ENCODE measurements around the gene ZMIZ1. TPM values are rescaled to one million over a fixed set of nuclear protein-coding genes. Genes with fewer than 3 reads are reported as not detected.

ZMIZ1 gene, protein sequence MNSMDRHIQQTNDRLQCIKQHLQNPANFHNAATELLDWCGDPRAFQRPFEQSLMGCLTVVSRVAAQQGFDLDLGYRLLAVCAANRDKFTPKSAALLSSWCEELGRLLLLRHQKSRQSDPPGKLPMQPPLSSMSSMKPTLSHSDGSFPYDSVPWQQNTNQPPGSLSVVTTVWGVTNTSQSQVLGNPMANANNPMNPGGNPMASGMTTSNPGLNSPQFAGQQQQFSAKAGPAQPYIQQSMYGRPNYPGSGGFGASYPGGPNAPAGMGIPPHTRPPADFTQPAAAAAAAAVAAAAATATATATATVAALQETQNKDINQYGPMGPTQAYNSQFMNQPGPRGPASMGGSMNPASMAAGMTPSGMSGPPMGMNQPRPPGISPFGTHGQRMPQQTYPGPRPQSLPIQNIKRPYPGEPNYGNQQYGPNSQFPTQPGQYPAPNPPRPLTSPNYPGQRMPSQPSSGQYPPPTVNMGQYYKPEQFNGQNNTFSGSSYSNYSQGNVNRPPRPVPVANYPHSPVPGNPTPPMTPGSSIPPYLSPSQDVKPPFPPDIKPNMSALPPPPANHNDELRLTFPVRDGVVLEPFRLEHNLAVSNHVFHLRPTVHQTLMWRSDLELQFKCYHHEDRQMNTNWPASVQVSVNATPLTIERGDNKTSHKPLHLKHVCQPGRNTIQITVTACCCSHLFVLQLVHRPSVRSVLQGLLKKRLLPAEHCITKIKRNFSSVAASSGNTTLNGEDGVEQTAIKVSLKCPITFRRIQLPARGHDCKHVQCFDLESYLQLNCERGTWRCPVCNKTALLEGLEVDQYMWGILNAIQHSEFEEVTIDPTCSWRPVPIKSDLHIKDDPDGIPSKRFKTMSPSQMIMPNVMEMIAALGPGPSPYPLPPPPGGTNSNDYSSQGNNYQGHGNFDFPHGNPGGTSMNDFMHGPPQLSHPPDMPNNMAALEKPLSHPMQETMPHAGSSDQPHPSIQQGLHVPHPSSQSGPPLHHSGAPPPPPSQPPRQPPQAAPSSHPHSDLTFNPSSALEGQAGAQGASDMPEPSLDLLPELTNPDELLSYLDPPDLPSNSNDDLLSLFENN
- total RNA-seq (10 to 100 TPM; 14.6 to 15.5 TPM), total RNA-seq (5.3 to 93.6 (median 16.7) reads per million in 172 experiments)
- 16.9 TPM for polyA plus RNA-seq (2013, experiment 1 of 2)
- polyA plus RNA-seq (2013, experiment 2 of 2) = 17.2 TPM

DNA sequence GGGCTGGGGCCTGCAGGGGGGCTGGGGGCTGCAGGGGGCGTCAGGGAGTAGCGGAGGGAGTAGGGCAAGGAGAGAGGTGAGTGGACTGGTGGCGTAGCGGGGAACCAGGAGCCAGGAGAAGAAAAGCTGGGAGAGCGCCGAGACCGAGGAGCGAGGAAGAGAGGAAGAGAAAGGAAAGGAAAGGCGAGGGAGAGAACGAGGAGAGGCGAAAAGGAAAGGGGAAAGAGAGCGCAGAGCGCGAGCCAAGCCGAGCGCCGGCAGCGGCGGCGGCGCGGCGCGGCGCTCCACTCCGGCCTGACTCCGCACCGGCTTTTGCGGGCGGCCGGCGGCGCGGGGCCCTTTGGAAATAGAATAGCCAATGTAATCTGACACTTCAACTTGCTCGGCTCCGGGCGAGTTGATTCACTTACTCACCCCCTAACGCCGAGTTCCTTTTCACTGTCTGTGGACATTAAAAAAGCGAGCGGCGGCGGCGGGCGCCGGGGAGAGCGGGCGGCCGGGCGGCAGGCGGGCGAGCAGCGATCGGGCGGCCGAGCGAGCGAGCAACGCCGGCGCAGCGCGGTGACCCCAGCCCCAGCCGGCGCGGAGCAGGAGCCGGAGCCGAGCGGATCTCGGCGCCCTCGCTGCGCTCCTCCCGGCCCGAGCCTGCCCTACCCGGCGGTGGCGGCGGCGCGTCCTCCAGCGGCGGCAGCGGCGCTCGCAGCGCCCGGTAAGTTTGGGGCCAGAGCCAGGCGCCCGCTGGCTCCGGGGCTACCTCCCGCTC lies at the start of gene ZMIZ1:
Gene ZMIZ1, plus strand, starts transcription at position 405 of the 763 bp plus-strand sequence. CDS start 132,667 bp downstream, outside the sequence.
- H3K36me3 Mint-ChIP-seq (ENCODE audit: low read depth) = peaks cover 15% of the 10 kb centered on the region
- no peaks in the 10 kb centered on the region for H3K9me3 ChIP-seq (ENCODE audit: control insufficient read depth in 1 of 2, insufficient read depth in 1 of 2, low read length in 2 of 2)
- peak within 1 kb of the TSS; percentile 44 to 46 for H3K27ac ChIP-seq (ENCODE audit: low read depth in 1 of 2, low read length in 2 of 2)
- TF ChIP-seq, protein P1, sequence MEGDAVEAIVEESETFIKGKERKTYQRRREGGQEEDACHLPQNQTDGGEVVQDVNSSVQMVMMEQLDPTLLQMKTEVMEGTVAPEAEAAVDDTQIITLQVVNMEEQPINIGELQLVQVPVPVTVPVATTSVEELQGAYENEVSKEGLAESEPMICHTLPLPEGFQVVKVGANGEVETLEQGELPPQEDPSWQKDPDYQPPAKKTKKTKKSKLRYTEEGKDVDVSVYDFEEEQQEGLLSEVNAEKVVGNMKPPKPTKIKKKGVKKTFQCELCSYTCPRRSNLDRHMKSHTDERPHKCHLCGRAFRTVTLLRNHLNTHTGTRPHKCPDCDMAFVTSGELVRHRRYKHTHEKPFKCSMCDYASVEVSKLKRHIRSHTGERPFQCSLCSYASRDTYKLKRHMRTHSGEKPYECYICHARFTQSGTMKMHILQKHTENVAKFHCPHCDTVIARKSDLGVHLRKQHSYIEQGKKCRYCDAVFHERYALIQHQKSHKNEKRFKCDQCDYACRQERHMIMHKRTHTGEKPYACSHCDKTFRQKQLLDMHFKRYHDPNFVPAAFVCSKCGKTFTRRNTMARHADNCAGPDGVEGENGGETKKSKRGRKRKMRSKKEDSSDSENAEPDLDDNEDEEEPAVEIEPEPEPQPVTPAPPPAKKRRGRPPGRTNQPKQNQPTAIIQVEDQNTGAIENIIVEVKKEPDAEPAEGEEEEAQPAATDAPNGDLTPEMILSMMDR (IDR thresholded peaks at IDR 0.05) = no peak
- ATAC-seq (ENCODE audit: poor library complexity) = peak; percentile 62
- H3K27me3 Mint-ChIP-seq = no peaks in the 10 kb centered on the region
- no peaks in the 10 kb centered on the region for H3K36me3 ChIP-seq (ENCODE audit: insufficient read depth, low read length)
- peak within 1 kb of the TSS; percentile 97 for H3K4me3 Mint-ChIP-seq
- CTCF ChIA-PET = no interaction called here
- no peaks in the 10 kb centered on the region for H3K9me3 Mint-ChIP-seq
- intact Hi-C loops (cut with DNase I, micrococcal nuclease) = loop anchor here (1.0 to 10.0 kb wide), 7 partner anchors 96 to 1031 kb away; partner anchors contain the start of gene ZCCHC24 (in 1 of the 2)
- H3K4me1 Mint-ChIP-seq (ENCODE audit: low read depth) = peaks cover 56% of the 10 kb centered on the region
- peaks cover 64% of the 10 kb centered on the region for H3K4me1 ChIP-seq (ENCODE audit: insufficient read depth, low read length)
- H3K27ac Mint-ChIP-seq = peak within 1 kb of the TSS; percentile 86
- peak within 1 kb of the TSS; percentile 97 for H3K4me3 ChIP-seq (ENCODE audit: low read length)
- peak; percentile 63 to 90 (median 76) for DNase-seq
- POLR2A ChIA-PET = interaction anchor here (0.8 to 3.7 kb wide), 5 partner anchors 17 to 124 kb away, joined by 3 to 27 read pairs (median 3); no protein-coding TSS in a partner anchor
- H3K27me3 ChIP-seq (ENCODE audit: control insufficient read depth in 1 of 2, insufficient read depth in 2 of 2, low read length in 2 of 2) = no peaks in the 10 kb centered on the region

DNA sequence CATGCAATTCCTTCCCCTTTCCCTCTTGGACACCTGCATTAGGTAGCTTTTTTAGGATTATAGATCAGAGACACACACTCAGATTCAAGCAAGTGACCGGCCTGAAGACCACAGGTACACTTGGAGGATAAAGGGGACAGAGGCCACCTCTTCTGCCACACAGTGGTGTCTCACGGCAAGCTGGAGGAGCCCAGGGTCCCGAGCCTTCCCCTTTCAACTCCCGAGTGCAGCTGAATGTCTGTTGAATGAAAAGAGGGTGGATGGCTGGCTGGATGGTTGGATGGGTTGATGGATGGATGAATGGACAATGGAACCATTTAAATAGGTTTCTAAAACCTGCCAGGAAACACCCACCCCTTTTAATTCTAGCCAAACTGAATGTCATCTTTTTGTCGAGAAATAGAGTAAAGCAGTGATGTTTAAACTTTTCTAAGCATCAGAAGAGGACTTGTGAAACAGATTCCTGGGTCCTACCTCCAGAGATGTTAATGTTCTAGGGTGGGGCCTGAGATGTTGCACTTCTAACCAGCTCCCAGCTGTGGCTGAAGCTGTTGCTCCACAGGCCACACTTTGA lies 49.2 kb upstream of the ZMIZ1 start:
- Mint-ChIP-seq H3K4me1 (ENCODE audit: low read depth) (peaks cover 3% of the 10 kb centered on the region), H3K27ac (no peak overlapping the region), H3K36me3 (ENCODE audit: low read depth) (no peaks in the 10 kb centered on the region), H3K9me3 (no peaks in the 10 kb centered on the region), H3K27me3 (no peaks in the 10 kb centered on the region), H3K4me3 (no peak overlapping the region)
- intact Hi-C loops (cut with DNase I, micrococcal nuclease) = no loop called here
- Histone ChIP-seq H3K36me3 (ENCODE audit: insufficient read depth, low read length) (no peaks in the 10 kb centered on the region), H3K27ac (ENCODE audit: low read depth in 1 of 2, low read length in 2 of 2) (no peak overlapping the region), H3K4me1 (ENCODE audit: insufficient read depth, low read length) (peaks cover 10% of the 10 kb centered on the region), H3K4me3 (ENCODE audit: low read length) (no peak overlapping the region), H3K27me3 (ENCODE audit: control insufficient read depth in 1 of 2, insufficient read depth in 2 of 2, low read length in 2 of 2) (no peaks in the 10 kb centered on the region), H3K9me3 (ENCODE audit: control insufficient read depth in 1 of 2, insufficient read depth in 1 of 2, low read length in 2 of 2) (peaks cover 6 to 18% of the 10 kb centered on the region in 2 experiments)
- TF ChIP-seq, protein P1 (IDR thresholded peaks at IDR 0.05) = no peak
- ATAC-seq (ENCODE audit: poor library complexity) (no peak), DNase-seq (no peak)
- ChIA-PET CTCF (no interaction called here), POLR2A (no interaction called here)

Measured in CD4-positive, alpha-beta T cell (primary cell).